IPS-15b (cell line): ENCODE measurements around the gene KDM7A.

Experiments used
- H3K27me3 ChIP-seq: one replicate; pipeline ENCODE4 v1.6.1; 2013; ENCODE audit warnings: low read length; ENCODE audit not compliant: control insufficient read depth, insufficient read depth
- H3K36me3 ChIP-seq: one replicate; pipeline ENCODE4 v1.6.1; 2013; ENCODE audit warnings: low read length; ENCODE audit not compliant: control insufficient read depth, insufficient read depth
- H3K4me1 ChIP-seq: one replicate; pipeline ENCODE4 v1.6.1; 2013; ENCODE audit warnings: mild to moderate bottlenecking, low read length; ENCODE audit not compliant: control insufficient read depth, insufficient read depth
- H3K4me3 ChIP-seq: one replicate; pipeline ENCODE4 v1.5.1; 2013; ENCODE audit warnings: low read depth, low read length
- H3K9ac ChIP-seq: one replicate; pipeline ENCODE4 v1.6.1; 2013; ENCODE audit warnings: low read depth, mild to moderate bottlenecking, low read length
- H3K9me3 ChIP-seq: one replicate; pipeline ENCODE4 v1.6.1; 2013; ENCODE audit warnings: mild to moderate bottlenecking, low read length; ENCODE audit not compliant: control insufficient read depth, insufficient read depth

KDM7A gene

DNA sequence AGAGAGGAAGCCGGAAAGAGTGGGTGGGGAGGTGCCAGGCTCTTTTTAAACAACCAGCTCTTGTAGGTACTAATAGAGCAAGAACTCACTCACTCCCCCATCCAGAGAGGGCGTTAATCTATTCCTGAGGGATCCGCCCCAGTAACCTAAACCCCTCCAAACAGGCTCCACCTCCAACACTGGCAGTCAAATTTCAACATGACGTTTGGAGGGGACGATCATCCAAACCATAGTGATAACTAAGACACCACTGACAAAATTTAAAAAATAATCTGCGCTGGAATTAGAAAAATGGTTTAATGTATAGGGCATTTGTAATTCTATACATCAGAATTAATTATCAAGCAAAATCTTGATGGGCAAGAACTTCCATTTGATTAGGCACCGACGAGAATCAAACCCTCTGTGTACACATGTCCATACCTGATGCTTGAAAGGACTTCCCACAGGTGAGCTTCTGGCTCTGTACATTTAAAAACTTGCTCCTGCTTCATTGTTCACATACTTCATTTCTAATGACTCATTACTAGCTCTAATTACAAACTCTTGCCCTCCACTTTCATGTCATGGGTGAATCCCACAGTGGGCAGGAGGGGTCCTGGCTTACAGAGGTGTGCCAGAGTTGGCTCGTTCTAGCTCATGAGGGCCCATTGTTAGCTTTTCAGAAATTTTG lies 20.6 kb upstream of the KDM7A start:
- Histone ChIP-seq H3K27me3 (no peaks in the 10 kb centered on the region), H3K4me1 (no peaks in the 10 kb centered on the region), H3K4me3 (no peak overlapping the region)

DNA sequence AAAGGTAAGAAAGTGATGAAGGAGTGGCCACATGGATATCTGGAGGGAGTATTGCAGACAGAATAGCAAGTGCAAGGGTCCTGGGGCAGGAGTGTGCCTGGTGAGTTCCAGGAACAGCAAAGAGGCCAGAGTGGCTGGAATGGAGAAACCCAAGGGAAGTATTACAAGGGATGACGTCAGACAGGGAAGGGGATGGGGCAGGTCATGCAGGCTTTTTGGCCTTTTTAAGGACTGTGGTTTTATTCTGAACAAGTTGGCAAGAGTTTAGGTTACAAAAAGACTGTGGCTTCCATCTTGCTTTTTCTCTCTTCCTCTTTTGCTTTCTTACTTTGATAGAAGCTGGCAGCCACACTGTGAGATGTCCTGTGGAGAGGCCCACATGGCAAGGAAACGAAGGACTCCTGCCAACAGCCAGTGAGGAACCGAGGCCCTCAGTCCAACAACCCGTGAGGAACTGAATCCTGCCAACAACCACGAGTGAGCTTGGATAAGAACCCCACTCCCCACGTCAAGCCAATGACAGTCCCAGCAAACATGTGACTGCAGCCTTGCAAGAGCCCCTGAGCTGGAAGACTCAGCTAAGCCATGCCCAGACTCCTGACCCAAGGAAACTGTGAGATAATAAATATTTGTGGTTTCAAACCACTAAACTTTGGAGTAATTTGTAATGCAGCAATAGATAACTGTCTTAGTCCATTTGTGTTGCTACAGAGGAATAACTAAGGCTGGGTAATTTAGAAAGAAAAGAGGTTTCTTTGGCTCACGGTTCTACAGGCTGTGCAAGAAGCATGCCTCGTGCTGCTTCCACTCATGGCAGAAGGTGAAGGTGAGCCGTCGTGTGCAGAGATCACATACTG lies 19.8 kb upstream of the KDM7A start:
- no peaks in the 10 kb centered on the region for H3K4me1 ChIP-seq
- H3K9ac ChIP-seq = no peak overlapping the region

More for the DNA sequence above, 20.6 kb upstream of the KDM7A start:
- Histone ChIP-seq H3K9ac (no peak overlapping the region), H3K36me3 (no peaks in the 10 kb centered on the region), H3K9me3 (no peaks in the 10 kb centered on the region)

DNA sequence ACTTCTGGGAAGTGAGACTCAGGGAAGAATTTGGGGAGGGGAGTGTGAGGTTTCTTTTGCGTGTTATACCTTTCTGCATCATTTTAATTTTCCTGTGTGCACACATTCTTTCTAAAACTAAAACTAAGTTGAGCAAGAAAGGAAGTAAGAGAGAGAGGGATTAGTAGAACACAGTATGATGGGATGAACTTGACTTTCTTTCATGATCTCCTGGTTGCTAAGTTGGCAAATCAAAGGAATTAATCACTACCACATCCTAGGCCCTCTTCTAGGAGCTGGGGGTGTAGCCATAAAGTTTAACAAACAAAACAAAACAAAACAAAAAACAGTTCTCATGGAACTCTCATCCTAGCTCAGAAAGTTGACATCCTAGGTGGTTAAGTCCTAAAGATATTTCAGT lies 19.1 kb upstream of the KDM7A start:
- Histone ChIP-seq H3K36me3 (no peaks in the 10 kb centered on the region), H3K4me3 (no peak overlapping the region), H3K9me3 (no peaks in the 10 kb centered on the region), H3K27me3 (no peaks in the 10 kb centered on the region), H3K9ac (no peak overlapping the region), H3K4me1 (no peaks in the 10 kb centered on the region)

More for the DNA sequence above, 19.8 kb upstream of the KDM7A start:
- Histone ChIP-seq H3K9me3 (no peaks in the 10 kb centered on the region), H3K4me3 (no peak overlapping the region), H3K27me3 (no peaks in the 10 kb centered on the region), H3K36me3 (no peaks in the 10 kb centered on the region)

- Histone ChIP-seq H3K36me3 (no peaks in the 10 kb centered on the region), H3K4me1 (peaks cover 2% of the 10 kb centered on the region), H3K9ac (no peak overlapping the region)
These were observed 15.8 kb upstream of the KDM7A start for GRCh38 chr7:140192620-140193019.

DNA sequence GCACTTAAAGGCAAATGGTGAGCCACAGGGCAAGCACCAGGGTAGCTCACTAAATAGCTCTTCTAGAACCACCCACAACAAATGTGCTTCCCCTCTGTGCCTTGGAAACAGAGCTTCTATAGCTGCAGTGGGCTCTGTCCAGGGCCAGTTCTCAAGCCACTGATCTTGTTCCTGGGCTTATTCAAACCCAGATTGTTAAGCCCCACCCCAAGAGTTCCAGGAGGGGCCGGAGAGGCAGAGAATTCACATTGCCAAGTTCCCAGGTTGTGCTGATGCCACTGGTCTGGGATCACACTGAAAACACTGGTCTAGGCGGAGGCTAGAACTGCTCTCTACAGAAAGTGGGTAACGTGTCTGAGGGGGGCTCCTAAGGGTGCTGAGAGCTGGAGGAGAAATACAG lies 15.4 kb upstream of the KDM7A start:
- H3K27me3 ChIP-seq = peaks cover 2% of the 10 kb centered on the region
- no peaks in the 10 kb centered on the region for H3K9me3 ChIP-seq
- H3K4me3 ChIP-seq = no peak overlapping the region
- no peaks in the 10 kb centered on the region for H3K36me3 ChIP-seq
- H3K4me1 ChIP-seq = peaks cover 2% of the 10 kb centered on the region
- no peak overlapping the region for H3K9ac ChIP-seq

More at GRCh38 chr7:140192620-140193019, 15.8 kb upstream of the KDM7A start:
- no peaks in the 10 kb centered on the region for H3K9me3 ChIP-seq
- peaks cover 2% of the 10 kb centered on the region for H3K27me3 ChIP-seq
- H3K4me3 ChIP-seq = no peak overlapping the region

GRCh38 chr7:140190588-140190987 lies 13.8 kb upstream of the KDM7A start:
- Histone ChIP-seq H3K4me1 (peaks cover 2% of the 10 kb centered on the region), H3K27me3 (peaks cover 2% of the 10 kb centered on the region), H3K36me3 (no peaks in the 10 kb centered on the region), H3K4me3 (no peak overlapping the region), H3K9me3 (no peaks in the 10 kb centered on the region), H3K9ac (no peak overlapping the region)

DNA sequence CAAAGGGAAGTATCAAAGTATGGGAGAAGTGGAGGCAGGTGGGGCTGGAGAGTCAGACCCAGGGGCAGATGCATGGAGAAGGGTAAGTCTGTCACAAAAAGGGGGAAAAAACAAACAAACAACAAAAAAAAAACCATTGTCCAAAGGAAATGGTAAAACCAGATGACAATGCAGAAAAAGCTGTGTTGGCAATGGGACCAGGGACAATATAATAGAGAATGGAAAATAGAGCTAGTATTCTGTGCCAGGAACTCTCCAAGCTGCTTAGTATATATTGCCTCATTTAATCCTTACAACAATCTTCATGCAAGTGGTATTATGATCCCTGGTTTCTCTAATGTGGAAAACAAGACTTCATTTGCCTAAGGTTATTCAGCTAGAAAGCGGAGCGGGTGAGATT lies 13.1 kb upstream of the KDM7A start:
- Histone ChIP-seq H3K9me3 (no peaks in the 10 kb centered on the region), H3K27me3 (peaks cover 2% of the 10 kb centered on the region), H3K4me3 (no peak overlapping the region), H3K9ac (no peak overlapping the region), H3K36me3 (no peaks in the 10 kb centered on the region), H3K4me1 (peaks cover 2% of the 10 kb centered on the region)

GRCh38 chr7:140182917-140183316 lies 6.1 kb upstream of the KDM7A start:
- peaks cover under 1% of the 10 kb centered on the region for H3K4me1 ChIP-seq
- no peak overlapping the region for H3K4me3 ChIP-seq
- H3K27me3 ChIP-seq = peaks cover 19% of the 10 kb centered on the region
- no peaks in the 10 kb centered on the region for H3K36me3 ChIP-seq
- no peak overlapping the region for H3K9ac ChIP-seq
- H3K9me3 ChIP-seq = no peaks in the 10 kb centered on the region

DNA sequence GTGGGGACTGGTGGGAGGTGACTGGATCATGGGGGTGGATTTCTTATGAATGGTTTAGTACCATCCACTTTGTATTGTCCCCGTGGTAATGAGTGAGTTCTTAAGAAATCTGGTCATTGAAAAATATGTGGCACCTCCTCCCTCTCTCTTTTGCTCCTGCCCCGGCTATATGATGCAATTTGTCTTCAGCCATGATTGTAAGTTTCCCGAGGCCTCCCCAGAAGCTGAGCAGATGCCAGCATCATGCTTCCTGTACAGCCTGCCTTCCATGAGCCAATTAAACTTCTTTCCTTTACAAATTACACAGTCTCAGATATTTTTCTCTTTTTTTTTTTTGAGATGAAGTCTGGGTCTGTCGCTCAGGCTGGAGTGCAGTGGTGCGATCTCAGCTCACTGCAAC lies 2.6 kb upstream of the KDM7A start:
- no peaks in the 10 kb centered on the region for H3K36me3 ChIP-seq
- H3K4me3 ChIP-seq = no peak overlapping the region
- no peak overlapping the region for H3K9ac ChIP-seq
- no peaks in the 10 kb centered on the region for H3K4me1 ChIP-seq
- no peaks in the 10 kb centered on the region for H3K9me3 ChIP-seq
- H3K27me3 ChIP-seq = peaks cover 24% of the 10 kb centered on the region

- H3K9ac ChIP-seq = no peak overlapping the region
- no peaks in the 10 kb centered on the region for H3K9me3 ChIP-seq
- no peaks in the 10 kb centered on the region for H3K36me3 ChIP-seq
- no peaks in the 10 kb centered on the region for H3K4me1 ChIP-seq
- peak overlapping the region; percentile 69 for H3K4me3 ChIP-seq
- H3K27me3 ChIP-seq = peaks cover 21% of the 10 kb centered on the region
These were observed 571 bp downstream of the KDM7A start for GRCh38 chr7:140176122-140176701.

GRCh38 chr7:140175221-140176121 lies 1.3 kb downstream of the KDM7A start:
- Histone ChIP-seq H3K36me3 (no peaks in the 10 kb centered on the region), H3K4me1 (peaks cover 2% of the 10 kb centered on the region), H3K9me3 (no peaks in the 10 kb centered on the region), H3K9ac (no peak overlapping the region), H3K4me3 (peak overlapping the region; percentile 69), H3K27me3 (peaks cover 18% of the 10 kb centered on the region)
